Measurements from ENCODE around the gene ARID5A.

ARID5A gene

GRCh38 chr2:96564563-96564962 lies 28.0 kb downstream of the ARID5A start:
- no peak for DNase-seq

- DNase-seq: no peak
These were observed 28.6 kb downstream of the ARID5A start for GRCh38 chr2:96565111-96565510.

- DNase-seq: no peak
These were observed 31.5 kb downstream of the ARID5A start for GRCh38 chr2:96568094-96568493.

- DNase-seq: no peak
These were observed 37.8 kb downstream of the ARID5A start for GRCh38 chr2:96574364-96574763.

- DNase-seq: no peak
These were observed 39.4 kb downstream of the ARID5A start for GRCh38 chr2:96575785-96576456.

- no peak for DNase-seq
These were observed 40.9 kb downstream of the ARID5A start for GRCh38 chr2:96577501-96577900.

- no peak for DNase-seq
These were observed 42.2 kb downstream of the ARID5A start for GRCh38 chr2:96578731-96579130.

GRCh38 chr2:96579422-96579821 lies 42.9 kb downstream of the ARID5A start:
- DNase-seq: no peak

- DNase-seq: peak; percentile 44
These were observed 44.2 kb downstream of the ARID5A start for GRCh38 chr2:96580771-96581170.

- DNase-seq: no peak
These were observed 47.5 kb downstream of the ARID5A start for GRCh38 chr2:96584017-96584416.

GRCh38 chr2:96587843-96588242 lies 51.3 kb downstream of the ARID5A start:
- no peak for DNase-seq

GRCh38 chr2:96591054-96591453 lies 54.5 kb downstream of the ARID5A start:
- no peak for DNase-seq

- DNase-seq: no peak
These were observed 54.9 kb downstream of the ARID5A start for GRCh38 chr2:96591494-96591893.

GRCh38 chr2:96594282-96594681 lies 57.7 kb downstream of the ARID5A start:
- DNase-seq: no peak

GRCh38 chr2:96594691-96595152 lies 58.2 kb downstream of the ARID5A start:
- no peak for DNase-seq

- DNase-seq: no peak
These were observed 60.0 kb downstream of the ARID5A start for GRCh38 chr2:96596596-96596995.

GRCh38 chr2:96599941-96600340 lies 63.4 kb downstream of the ARID5A start:
- DNase-seq: no peak

- no peak for DNase-seq
These were observed 65.1 kb downstream of the ARID5A start for GRCh38 chr2:96601382-96602292.

Data from HCEC 1CT (cell line).